HCT116 (cell line): ENCODE data around the gene FN3K. TPM values are rescaled to one million over a fixed set of nuclear protein-coding genes. Genes with fewer than 3 reads are reported as not detected.

Experiments used
- ATAC-seq: fragments of 200-7000 bp; cut with Tn5 transposase; 2 replicates; pipeline ENCODE4 v1.9.1; 2020; ENCODE audit warnings: mild to moderate bottlenecking, moderate library complexity
- BruUV-seq: library from RNA; stranded (reverse); fragments of 400-500 nt; replicated peaks from 2 replicates; lab custom pipeline; 2021; lab: Mats Ljungman, UMichigan
- CTCF ChIA-PET: fragments of 300-600 bp; sonication (Branson Sonifier 250); formaldehyde crosslinking; loops from one replicate; lab custom pipeline; 2021; ENCODE audit warnings: antibody characterized with exemption; lab: Charles Lee
- POLR2A ChIA-PET: fragments of 300-600, 350-600 bp; sonication (Branson Sonifier 250); formaldehyde crosslinking; loops from one replicate; lab custom pipeline; 2021; ENCODE audit warnings: antibody characterized with exemption; lab: Charles Lee
- RAD21 ChIA-PET, 2 experiments: fragments of 300-600 bp; sonication (Branson Sonifier 250); formaldehyde crosslinking; loops; one replicate each; lab custom pipeline; 2023; ENCODE audit warnings: low total read pairs in 2 of 2; ENCODE audit not compliant: uncharacterized antibody in 2 of 2, unreplicated experiment in 2 of 2, low non-redundant PET in 1 of 2; lab: Charles Lee
- DNase-seq: peaks from one replicate; pipeline ENCODE4 v3.0.0-alpha.2; 2010; ENCODE audit warnings: low read depth, low spot score
- H2AFZ ChIP-seq: fragments of 200-600 bp; shearing (Covaris generic), sonication (generic); 2 replicates; pipeline ENCODE4 v1.6.1; 2017; ENCODE audit warnings: low read depth, mixed run types, mixed read lengths, antibody characterized with exemption, low read length; ENCODE audit not compliant: poor library complexity, severe bottlenecking
- H3K27ac ChIP-seq: 2 replicates; pipeline ENCODE4 v1.5.1; 2012; ENCODE audit warnings: low read depth, low read length
- H3K27me3 ChIP-seq: fragments of 200-600 bp; sonication (generic); 2 replicates; pipeline ENCODE4 v1.6.1; 2016; ENCODE audit warnings: mixed run types, low read length, mixed read lengths; ENCODE audit not compliant: insufficient read depth
- H3K36me3 ChIP-seq, 2 experiments: fragments of 200-500 bp in 1 of 2; fragments of 200-600 bp in 1 of 2; sonication (Bioruptor generic) in 1 of 2; sonication (generic) in 1 of 2; 2 replicates each; pipeline versions ENCODE4 v1.5.1 to v1.6.1; 2014 to 2016; ENCODE audit warnings: low read length in 2 of 2, inconsistent platforms in 1 of 2, mixed read lengths in 1 of 2, mixed run types in 1 of 2; ENCODE audit not compliant: insufficient read depth in 2 of 2, control insufficient read depth in 1 of 2
- H3K4me1 ChIP-seq, 2 experiments: fragments of 200-600 bp in 1 of 2; sonication (generic) in 1 of 2; 2 replicates each; pipeline versions ENCODE4 v1.5.1 to v1.6.1; 2012 to 2017; ENCODE audit warnings: low read length in 2 of 2, inconsistent platforms in 1 of 2, mild to moderate bottlenecking in 1 of 2, mixed read lengths in 1 of 2, mixed run types in 1 of 2, moderate library complexity in 1 of 2; ENCODE audit not compliant: insufficient read depth in 2 of 2, control insufficient read depth in 1 of 2
- H3K4me2 ChIP-seq: fragments of 200-600 bp; sonication (generic); 2 replicates; pipeline ENCODE4 v1.6.1; 2017; ENCODE audit warnings: mixed run types, low read length, mixed read lengths
- H3K4me3 ChIP-seq, 2 experiments: fragments of 200-600 bp in 1 of 2; sonication (generic) in 1 of 2; replicated peaks in 1 of 2; 2 replicates each; pipeline ENCODE4 v1.5.1; 2011 to 2016; ENCODE audit warnings: low read length in 2 of 2, control low read depth in 1 of 2, low read depth in 1 of 2, mild to moderate bottlenecking in 1 of 2, mixed read lengths in 1 of 2, mixed run types in 1 of 2
- H3K79me2 ChIP-seq: fragments of 200-600 bp; sonication (generic); 2 replicates; pipeline ENCODE4 v1.6.1; 2017; ENCODE audit warnings: mild to moderate bottlenecking, mixed run types, low read length, moderate library complexity, mixed read lengths; ENCODE audit not compliant: insufficient read depth
- H3K9ac ChIP-seq: fragments of 200-600 bp; sonication (generic); 2 replicates; pipeline ENCODE4 v1.6.1; 2016; ENCODE audit warnings: low read length, mixed read lengths
- H3K9me2 ChIP-seq: fragments of 200-600 bp; sonication (generic), shearing (Covaris generic); 2 replicates; pipeline ENCODE4 v1.6.1; 2017; ENCODE audit warnings: mixed run types, mild to moderate bottlenecking, moderate library complexity; ENCODE audit not compliant: insufficient read depth
- H3K9me3 ChIP-seq, 2 experiments: fragments of 200-500 bp in 1 of 2; fragments of 200-600 bp in 1 of 2; sonication (Bioruptor generic) in 1 of 2; sonication (generic) in 1 of 2; 2 replicates each; pipeline ENCODE4 v1.6.1; 2014 to 2017; ENCODE audit warnings: low read length in 2 of 2, mixed read lengths in 2 of 2, inconsistent platforms in 1 of 2, low read depth in 1 of 2, mild to moderate bottlenecking in 1 of 2, mixed run types in 1 of 2, moderate library complexity in 1 of 2; ENCODE audit not compliant: control insufficient read depth in 1 of 2, insufficient read depth in 1 of 2
- H4K20me1 ChIP-seq: fragments of 200-600 bp; sonication (generic), shearing (Covaris generic); 2 replicates; pipeline ENCODE4 v1.6.1; 2017; ENCODE audit warnings: mixed run types, mild to moderate bottlenecking, moderate library complexity; ENCODE audit not compliant: insufficient read depth
- CEBPB ChIP-seq: IDR thresholded peaks from 2 replicates; pipeline ENCODE4 v1.6.1; 2012; ENCODE audit warnings: low read depth
- CTCF ChIP-seq, 3 experiments: fragments of 200-600 bp in 1 of 3; sonication (generic) in 1 of 3; IDR thresholded peaks in 2 of 3; conservative IDR thresholded peaks in 1 of 3; 2 replicates each; pipeline ENCODE4 v1.5.1; 2012 to 2017; ENCODE audit warnings: low read depth in 2 of 3, low read length in 2 of 3, antibody characterized with exemption in 1 of 3, borderline replicate concordance in 1 of 3, control low read depth in 1 of 3, mild to moderate bottlenecking in 1 of 3, mixed read lengths in 1 of 3, mixed run types in 1 of 3, moderate library complexity in 1 of 3; ENCODE audit not compliant: insufficient read depth in 1 of 3
- EGR1 ChIP-seq: IDR thresholded peaks from 2 replicates; pipeline ENCODE4 v1.6.1; 2012; ENCODE audit warnings: low read depth
- ELF1 ChIP-seq: IDR thresholded peaks from 2 replicates; pipeline ENCODE4 v1.6.1; 2012; ENCODE audit warnings: low read depth, borderline replicate concordance
- EZH2 ChIP-seq: fragments of 200-600 bp; sonication (generic); IDR thresholded peaks from 2 replicates; pipeline ENCODE4 v1.6.1; 2017; ENCODE audit warnings: antibody characterized with exemption, mixed run types
- FOSL1 ChIP-seq: IDR thresholded peaks from 2 replicates; pipeline ENCODE4 v1.6.1; 2012; ENCODE audit warnings: low read depth
- JUND ChIP-seq: IDR thresholded peaks from 2 replicates; pipeline ENCODE4 v1.6.1; 2012
- POLR2A ChIP-seq: IDR thresholded peaks from 2 replicates; pipeline ENCODE4 v1.7.0; 2011; ENCODE audit warnings: borderline replicate concordance; ENCODE audit not compliant: insufficient read depth, insufficient read length; ENCODE audit errors: extremely low read depth
- POLR2AphosphoS5 ChIP-seq: IDR thresholded peaks from 2 replicates; pipeline ENCODE4 v1.6.1; 2011; ENCODE audit warnings: mild to moderate bottlenecking, low read depth, low read length, moderate library complexity
- RAD21 ChIP-seq: IDR thresholded peaks from 2 replicates; pipeline ENCODE4 v1.6.1; 2012; ENCODE audit warnings: low read depth, mild to moderate bottlenecking
- SP1 ChIP-seq: IDR thresholded peaks from 2 replicates; pipeline ENCODE4 v1.6.1; 2012; ENCODE audit warnings: low read depth
- SRF ChIP-seq: IDR thresholded peaks from 2 replicates; pipeline ENCODE4 v1.6.1; 2012; ENCODE audit warnings: low read depth
- TCF7L2 ChIP-seq: IDR thresholded peaks from 2 replicates; pipeline ENCODE4 v1.7.0; 2011; ENCODE audit warnings: borderline replicate concordance, inconsistent platforms; ENCODE audit not compliant: insufficient read depth, insufficient read length; ENCODE audit errors: extremely low read depth
- YY1 ChIP-seq: IDR thresholded peaks from 2 replicates; pipeline ENCODE4 v1.6.1; 2011; ENCODE audit warnings: low read length, low read depth, moderate library complexity, mild to moderate bottlenecking; ENCODE audit not compliant: insufficient replicate concordance; ENCODE audit errors: extremely low read depth
- ZFX ChIP-seq: fragments of 450-650 bp; IDR thresholded peaks from 2 replicates; pipeline ENCODE4 v1.6.1; 2017
- ZNF274 ChIP-seq: fragments of 200-500 bp; sonication (Bioruptor generic); IDR thresholded peaks from 2 replicates; pipeline ENCODE4 v1.6.1; 2014; ENCODE audit warnings: mild to moderate bottlenecking, low read depth, low read length, inconsistent platforms
- intact Hi-C: fragments of 100-400 bp; cut with micrococcal nuclease; formaldehyde crosslinking; loops from 2 replicates; pipeline ENCODE4 v1.10.0; 2022
- total RNA-seq: library from RNA; stranded (reverse); gene quantifications from one replicate; pipeline ENCODE4 v1.2.1, GENCODE V29; 2021; ENCODE audit not compliant: unreplicated experiment
- TF ChIP-seq, protein P1 (sequence below): IDR thresholded peaks from 2 replicates; pipeline ENCODE4 v1.6.1; 2012; ENCODE audit warnings: low read depth
- TF ChIP-seq, protein P2 (sequence below): IDR thresholded peaks from 2 replicates; pipeline ENCODE4 v1.6.1; 2012
- TF ChIP-seq, protein P3 (sequence below): IDR thresholded peaks from 2 replicates; pipeline ENCODE4 v1.6.1; 2012

The FN3K gene
- total RNA-seq, 1 experiment from 2014 or later: 9.9 TPM

GRCh38 chr17:82687375-82687861, 48.0 kb upstream of the FN3K start:
- ChIA-PET CTCF (no interaction called here), POLR2A (no interaction called here), RAD21 (interaction anchor here in 1 of 2 experiments (0.6 kb wide), 1 partner anchor 29 kb away, joined by 3 read pairs; the partner anchor contains the start of gene FN3KRP)
- Histone ChIP-seq H3K4me2 (no peak overlapping the region), H3K27me3 (no peaks in the 10 kb centered on the region), H3K9me3 (peaks cover 2% of the 10 kb centered on the region in 2 experiments; a peak in 1 of 4 replicates), H3K36me3 (no peaks in the 10 kb centered on the region), H2AFZ (no peak overlapping the region), H3K9me2 (no peaks in the 10 kb centered on the region), H3K79me2 (no peaks in the 10 kb centered on the region), H3K27ac (no peak overlapping the region), H3K4me3 (no peak overlapping the region), H3K9ac (no peak overlapping the region), H4K20me1 (no peaks in the 10 kb centered on the region), H3K4me1 (peaks cover 0 to 5% of the 10 kb centered on the region in 2 experiments; a peak in 1 of 4 replicates)
- TF ChIP-seq, protein P1, sequence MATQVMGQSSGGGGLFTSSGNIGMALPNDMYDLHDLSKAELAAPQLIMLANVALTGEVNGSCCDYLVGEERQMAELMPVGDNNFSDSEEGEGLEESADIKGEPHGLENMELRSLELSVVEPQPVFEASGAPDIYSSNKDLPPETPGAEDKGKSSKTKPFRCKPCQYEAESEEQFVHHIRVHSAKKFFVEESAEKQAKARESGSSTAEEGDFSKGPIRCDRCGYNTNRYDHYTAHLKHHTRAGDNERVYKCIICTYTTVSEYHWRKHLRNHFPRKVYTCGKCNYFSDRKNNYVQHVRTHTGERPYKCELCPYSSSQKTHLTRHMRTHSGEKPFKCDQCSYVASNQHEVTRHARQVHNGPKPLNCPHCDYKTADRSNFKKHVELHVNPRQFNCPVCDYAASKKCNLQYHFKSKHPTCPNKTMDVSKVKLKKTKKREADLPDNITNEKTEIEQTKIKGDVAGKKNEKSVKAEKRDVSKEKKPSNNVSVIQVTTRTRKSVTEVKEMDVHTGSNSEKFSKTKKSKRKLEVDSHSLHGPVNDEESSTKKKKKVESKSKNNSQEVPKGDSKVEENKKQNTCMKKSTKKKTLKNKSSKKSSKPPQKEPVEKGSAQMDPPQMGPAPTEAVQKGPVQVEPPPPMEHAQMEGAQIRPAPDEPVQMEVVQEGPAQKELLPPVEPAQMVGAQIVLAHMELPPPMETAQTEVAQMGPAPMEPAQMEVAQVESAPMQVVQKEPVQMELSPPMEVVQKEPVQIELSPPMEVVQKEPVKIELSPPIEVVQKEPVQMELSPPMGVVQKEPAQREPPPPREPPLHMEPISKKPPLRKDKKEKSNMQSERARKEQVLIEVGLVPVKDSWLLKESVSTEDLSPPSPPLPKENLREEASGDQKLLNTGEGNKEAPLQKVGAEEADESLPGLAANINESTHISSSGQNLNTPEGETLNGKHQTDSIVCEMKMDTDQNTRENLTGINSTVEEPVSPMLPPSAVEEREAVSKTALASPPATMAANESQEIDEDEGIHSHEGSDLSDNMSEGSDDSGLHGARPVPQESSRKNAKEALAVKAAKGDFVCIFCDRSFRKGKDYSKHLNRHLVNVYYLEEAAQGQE: no peak
- TF ChIP-seq, protein P2, sequence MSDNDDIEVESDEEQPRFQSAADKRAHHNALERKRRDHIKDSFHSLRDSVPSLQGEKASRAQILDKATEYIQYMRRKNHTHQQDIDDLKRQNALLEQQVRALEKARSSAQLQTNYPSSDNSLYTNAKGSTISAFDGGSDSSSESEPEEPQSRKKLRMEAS: no peak
- TF ChIP-seq ZNF274 (no peak), POLR2A (no peak), TCF7L2 (no peak), SRF (no peak), ZFX (no peak), EGR1 (no peak), CTCF (IDR thresholded peaks at IDR 0.05 in 2 of 3, conservative IDR thresholded peaks at IDR 0.05 in 1 of 3; ENCODE audit: borderline replicate concordance in 1 of 3, insufficient read depth in 1 of 3, low read depth in 2 of 3, low read length in 2 of 3) (no peak), SP1 (no peak), POLR2AphosphoS5 (no peak), YY1 (no peak), FOSL1 (no peak), RAD21 (no peak), CEBPB (no peak), ELF1 (no peak), EZH2 (no peak), JUND (no peak)
- TF ChIP-seq, protein P3, sequence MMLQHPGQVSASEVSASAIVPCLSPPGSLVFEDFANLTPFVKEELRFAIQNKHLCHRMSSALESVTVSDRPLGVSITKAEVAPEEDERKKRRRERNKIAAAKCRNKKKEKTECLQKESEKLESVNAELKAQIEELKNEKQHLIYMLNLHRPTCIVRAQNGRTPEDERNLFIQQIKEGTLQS: no peak
- BruUV-seq: no TSS peak
- intact Hi-C loops: no loop called here
- ATAC-seq (no peak), DNase-seq (no peak)
